ENCODE measurements around the gene LRRC14B. TPM values are rescaled to one million over a fixed set of nuclear protein-coding genes. Genes with fewer than 3 reads are reported as not detected.
"Not testable (repeated sequence)": the region's sequence is repeated elsewhere in the genome, so short reads cannot be mapped to it uniquely, and the experiment has no call there.

LRRC14B gene
- total RNA-seq, 3 donors from 2014 or later (not counting 1 experiment from before 2014, with no cell fraction given): not detected

GRCh38 chr5:234450-234849 is 43.2 kb downstream of the LRRC14B start:
- Histone ChIP-seq H3K4me1 (ENCODE audit: control insufficient read depth, insufficient read depth, low read length) (no peaks in the 10 kb centered on the region), H3K9me3 (ENCODE audit: control insufficient read depth, insufficient read depth, low read length) (no peaks in the 10 kb centered on the region), H3K4me3 (ENCODE audit: low read length) (no peak overlapping the region), H3K36me3 (ENCODE audit: control insufficient read depth, insufficient read depth, low read length) (peaks cover 60% of the 10 kb centered on the region), H3K27ac (ENCODE audit: low read length) (no peak overlapping the region), H3K27me3 (ENCODE audit: control insufficient read depth, insufficient read depth, low read length) (no peaks in the 10 kb centered on the region)
- Mint-ChIP-seq H3K9me3 (no peaks in the 10 kb centered on the region), H3K4me1 (no peaks in the 10 kb centered on the region), H3K27ac (no peak overlapping the region), H3K4me3 (no peak overlapping the region), H3K27me3 (ENCODE audit: low read depth in 2 of 2) (no peaks in the 10 kb centered on the region), H3K36me3 (peaks cover 6% of the 10 kb centered on the region)
- no peak for TF ChIP-seq CTCF (IDR thresholded peaks at IDR 0.05)
- WGBS (ENCODE audit: insufficient coverage): 97% methylated on average over 5 of the region's 8 CpGs
- DNase-seq (no peak), ATAC-seq (no peak)
- intact Hi-C loops (cut with micrococcal nuclease): no loop called here

DNA sequence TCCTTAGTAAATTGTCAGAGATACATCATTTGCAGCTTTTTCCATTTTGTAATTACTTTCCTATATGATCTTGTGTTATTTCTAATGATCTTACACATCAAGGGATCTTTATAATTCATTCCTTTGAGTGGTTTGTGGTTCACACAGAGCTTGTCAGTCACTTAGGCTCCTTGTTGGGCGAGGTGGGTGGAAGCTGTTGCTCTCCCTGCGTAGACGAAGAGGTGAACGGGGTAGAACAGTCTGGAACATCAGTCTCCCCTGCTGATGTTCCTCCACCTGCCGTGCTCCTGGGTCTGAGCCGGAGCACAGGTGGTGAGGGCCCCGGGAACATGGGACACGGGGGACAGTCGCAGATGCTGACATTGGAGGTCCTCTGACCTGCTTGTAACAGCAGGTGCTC is 44.2 kb downstream of the LRRC14B start:
- ATAC-seq; H3K4me3 ChIP-seq (ENCODE audit: low read length); H3K4me1 Mint-ChIP-seq; H3K9me3 Mint-ChIP-seq; H3K27me3 Mint-ChIP-seq (ENCODE audit: low read depth in 2 of 2); H3K9me3 ChIP-seq (ENCODE audit: control insufficient read depth, insufficient read depth, low read length); H3K4me3 Mint-ChIP-seq; H3K36me3 Mint-ChIP-seq; H3K27me3 ChIP-seq (ENCODE audit: control insufficient read depth, insufficient read depth, low read length); H3K4me1 ChIP-seq (ENCODE audit: control insufficient read depth, insufficient read depth, low read length); DNase-seq; intact Hi-C loops (cut with micrococcal nuclease); H3K27ac ChIP-seq (ENCODE audit: low read length); H3K27ac Mint-ChIP-seq: not testable (repeated sequence)
- WGBS (ENCODE audit: insufficient coverage): 97% methylated on average over 4 of the region's 9 CpGs
- H3K36me3 ChIP-seq (ENCODE audit: control insufficient read depth, insufficient read depth, low read length): peaks cover 55% of the 10 kb centered on the region

- H3K9me3 ChIP-seq (ENCODE audit: control insufficient read depth, insufficient read depth, low read length); H3K27me3 ChIP-seq (ENCODE audit: control insufficient read depth, insufficient read depth, low read length); intact Hi-C loops (cut with micrococcal nuclease); ATAC-seq; H3K27ac Mint-ChIP-seq; H3K4me1 Mint-ChIP-seq; H3K4me1 ChIP-seq (ENCODE audit: control insufficient read depth, insufficient read depth, low read length); DNase-seq; H3K27me3 Mint-ChIP-seq (ENCODE audit: low read depth in 2 of 2); H3K9me3 Mint-ChIP-seq; H3K27ac ChIP-seq (ENCODE audit: low read length); H3K4me3 ChIP-seq (ENCODE audit: low read length); H3K4me3 Mint-ChIP-seq: not testable (repeated sequence)
- H3K36me3 Mint-ChIP-seq: peaks cover 14% of the 10 kb centered on the region
- 95% methylated on average over 8 of the region's 8 CpGs for WGBS (ENCODE audit: insufficient coverage)
- peaks cover 55% of the 10 kb centered on the region for H3K36me3 ChIP-seq (ENCODE audit: control insufficient read depth, insufficient read depth, low read length)
These were observed 46.6 kb downstream of the LRRC14B start for GRCh38 chr5:237931-238330.

DNA sequence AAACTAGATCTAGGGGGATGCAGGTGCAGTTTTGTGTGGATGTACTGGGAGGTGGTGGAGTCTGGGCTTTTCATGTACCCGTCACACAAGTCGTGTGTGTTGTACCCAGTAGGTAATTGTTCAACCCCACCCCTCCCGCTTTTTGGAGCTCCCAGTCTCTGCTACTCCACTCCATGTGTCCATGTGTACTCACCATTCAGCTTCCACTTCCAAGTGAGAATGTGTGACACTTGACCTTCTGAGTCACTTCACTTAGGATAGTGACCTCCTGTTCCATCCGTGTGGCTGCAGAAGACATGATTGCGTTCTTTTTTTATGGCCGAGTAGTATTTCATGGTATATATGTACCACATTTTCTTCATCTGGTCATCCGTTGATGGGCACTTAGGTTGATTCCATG is 49.3 kb downstream of the LRRC14B start:
- intact Hi-C loops (cut with micrococcal nuclease); H3K27me3 ChIP-seq (ENCODE audit: control insufficient read depth, insufficient read depth, low read length); ATAC-seq; H3K4me3 ChIP-seq (ENCODE audit: low read length); H3K9me3 Mint-ChIP-seq; H3K36me3 Mint-ChIP-seq; H3K9me3 ChIP-seq (ENCODE audit: control insufficient read depth, insufficient read depth, low read length); H3K4me1 ChIP-seq (ENCODE audit: control insufficient read depth, insufficient read depth, low read length); H3K4me3 Mint-ChIP-seq; DNase-seq; H3K27ac Mint-ChIP-seq; H3K27me3 Mint-ChIP-seq (ENCODE audit: low read depth in 2 of 2); H3K27ac ChIP-seq (ENCODE audit: low read length): not testable (repeated sequence)
- H3K4me1 Mint-ChIP-seq: peaks cover 12 to 13% of the 10 kb centered on the region in 2 donors
- over 99% methylated on average over 7 of the region's 7 CpGs for WGBS (ENCODE audit: insufficient coverage)
- H3K36me3 ChIP-seq (ENCODE audit: control insufficient read depth, insufficient read depth, low read length): peaks cover 37% of the 10 kb centered on the region

- H3K27ac ChIP-seq (ENCODE audit: low read length); H3K27ac Mint-ChIP-seq; H3K9me3 ChIP-seq (ENCODE audit: control insufficient read depth, insufficient read depth, low read length); H3K4me3 ChIP-seq (ENCODE audit: low read length); ATAC-seq; H3K4me1 ChIP-seq (ENCODE audit: control insufficient read depth, insufficient read depth, low read length); H3K27me3 Mint-ChIP-seq (ENCODE audit: low read depth in 2 of 2); H3K27me3 ChIP-seq (ENCODE audit: control insufficient read depth, insufficient read depth, low read length); intact Hi-C loops (cut with micrococcal nuclease); H3K4me3 Mint-ChIP-seq; H3K36me3 Mint-ChIP-seq; H3K9me3 Mint-ChIP-seq; DNase-seq: not testable (repeated sequence)
- WGBS (ENCODE audit: insufficient coverage): 97% methylated on average over 13 of the region's 13 CpGs
- H3K36me3 ChIP-seq (ENCODE audit: control insufficient read depth, insufficient read depth, low read length): peaks cover 36% of the 10 kb centered on the region
- peaks cover 12 to 13% of the 10 kb centered on the region in 2 donors for H3K4me1 Mint-ChIP-seq
These were observed 49.9 kb downstream of the LRRC14B start for GRCh38 chr5:241045-241669.

DNA sequence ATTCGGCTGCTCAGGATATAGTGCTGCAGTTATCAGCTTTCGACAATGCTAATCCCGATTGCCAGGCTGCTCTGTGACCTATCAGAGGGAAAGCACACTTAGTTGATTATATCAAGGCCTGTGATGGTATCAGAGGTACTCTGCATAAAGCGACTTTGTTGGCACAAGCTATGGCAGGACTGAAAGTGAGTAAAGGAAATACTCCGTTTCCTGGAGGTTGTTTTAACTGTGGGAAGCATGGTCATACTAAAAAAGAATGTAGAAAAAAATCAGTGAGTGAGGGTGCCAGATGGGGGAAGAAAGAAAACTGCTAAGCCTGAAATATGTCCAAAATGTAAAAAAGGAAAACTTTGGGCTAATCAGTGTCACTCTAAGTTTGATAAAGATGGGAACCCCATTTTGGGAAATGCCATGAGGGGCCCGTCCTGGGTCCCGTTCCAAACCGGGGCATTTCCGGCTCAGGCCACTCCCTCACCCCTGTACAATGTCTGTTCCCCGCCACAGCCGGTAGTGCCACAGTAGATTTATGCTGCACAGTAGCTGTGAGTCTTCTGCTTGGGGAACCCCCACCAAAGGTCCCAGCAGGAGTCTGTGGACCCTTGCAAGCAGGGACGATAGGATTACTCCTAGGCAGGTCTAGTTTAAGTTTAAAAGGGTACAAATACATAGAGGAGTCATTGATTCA is 52.5 kb downstream of the LRRC14B start:
- WGBS (ENCODE audit: insufficient coverage): 39% methylated on average over 11 of the region's 12 CpGs
- H3K4me1 ChIP-seq (ENCODE audit: control insufficient read depth, insufficient read depth, low read length); H3K27ac ChIP-seq (ENCODE audit: low read length); H3K4me3 ChIP-seq (ENCODE audit: low read length); ATAC-seq; H3K27me3 ChIP-seq (ENCODE audit: control insufficient read depth, insufficient read depth, low read length); H3K9me3 Mint-ChIP-seq; H3K9me3 ChIP-seq (ENCODE audit: control insufficient read depth, insufficient read depth, low read length); H3K4me3 Mint-ChIP-seq; H3K27me3 Mint-ChIP-seq (ENCODE audit: low read depth in 2 of 2); intact Hi-C loops (cut with micrococcal nuclease): not testable (repeated sequence)
- peaks cover 36% of the 10 kb centered on the region for H3K36me3 ChIP-seq (ENCODE audit: control insufficient read depth, insufficient read depth, low read length)
- peak in 1 of 2 donors; percentile 37 for DNase-seq
- peaks cover 12 to 13% of the 10 kb centered on the region in 2 donors for H3K4me1 Mint-ChIP-seq
- H3K36me3 Mint-ChIP-seq: peaks cover 21% of the 10 kb centered on the region
- H3K27ac Mint-ChIP-seq: peak overlapping the region; percentile 1 to 60

- H3K27ac Mint-ChIP-seq; H3K4me3 ChIP-seq (ENCODE audit: low read length); H3K27ac ChIP-seq (ENCODE audit: low read length); H3K4me3 Mint-ChIP-seq; H3K27me3 ChIP-seq (ENCODE audit: control insufficient read depth, insufficient read depth, low read length); H3K9me3 ChIP-seq (ENCODE audit: control insufficient read depth, insufficient read depth, low read length); H3K9me3 Mint-ChIP-seq; DNase-seq; H3K4me1 ChIP-seq (ENCODE audit: control insufficient read depth, insufficient read depth, low read length); ATAC-seq; intact Hi-C loops (cut with micrococcal nuclease); H3K27me3 Mint-ChIP-seq (ENCODE audit: low read depth in 2 of 2): not testable (repeated sequence)
- 97% methylated on average over 5 of the region's 5 CpGs for WGBS (ENCODE audit: insufficient coverage)
- peaks cover 33% of the 10 kb centered on the region for H3K36me3 ChIP-seq (ENCODE audit: control insufficient read depth, insufficient read depth, low read length)
- H3K4me1 Mint-ChIP-seq: peaks cover 18% of the 10 kb centered on the region in 2 donors
- peaks cover 22% of the 10 kb centered on the region for H3K36me3 Mint-ChIP-seq
These were observed 54.4 kb downstream of the LRRC14B start for GRCh38 chr5:245717-246116.
